Astrocyte of the cerebellum (primary cell): Measurements from ENCODE around the gene MARCHF11.

ENCODE experiments used
- DNase-seq: peaks from one replicate; pipeline ENCODE4 v3.0.0-alpha.2; 2011; ENCODE audit warnings: low read depth
- H3K4me3 ChIP-seq: 2 replicates; pipeline ENCODE4 v1.5.1; 2011; ENCODE audit warnings: mild to moderate bottlenecking, low read depth, low read length, moderate library complexity
- in situ Hi-C: cut with HindIII; loops from 2 replicates; pipeline ENCODE4 v1.10.0; 2017; ENCODE audit warnings: low sequenced_read_pairs
- TF ChIP-seq, protein P1 (sequence below): IDR thresholded peaks from 2 replicates; pipeline ENCODE4 v1.5.1; 2012; ENCODE audit warnings: low read length, low read depth, moderate library complexity, mild to moderate bottlenecking; ENCODE audit errors: missing control alignments

Gene MARCHF11

DNA sequence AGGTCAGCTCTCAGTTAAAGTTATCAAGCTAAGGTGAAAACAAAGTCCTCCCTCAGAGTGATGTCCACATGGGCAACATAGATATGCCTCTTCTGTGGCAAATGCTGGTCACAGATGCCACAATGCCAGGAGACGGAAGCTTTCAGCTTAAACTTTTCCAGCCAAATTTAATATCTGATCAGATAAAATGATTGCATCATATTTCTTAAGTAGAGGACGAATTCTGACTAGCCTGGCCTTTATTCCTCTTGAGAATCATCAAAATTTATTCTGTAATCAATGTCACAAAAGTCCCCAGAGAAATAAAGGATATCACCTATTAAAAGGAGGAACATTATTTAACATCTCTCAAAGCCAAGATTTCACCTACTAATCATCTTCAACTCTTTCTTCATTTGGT is 161.9 kb downstream of the MARCHF11 start:
- DNase-seq: no peak
- TF ChIP-seq, protein P1, sequence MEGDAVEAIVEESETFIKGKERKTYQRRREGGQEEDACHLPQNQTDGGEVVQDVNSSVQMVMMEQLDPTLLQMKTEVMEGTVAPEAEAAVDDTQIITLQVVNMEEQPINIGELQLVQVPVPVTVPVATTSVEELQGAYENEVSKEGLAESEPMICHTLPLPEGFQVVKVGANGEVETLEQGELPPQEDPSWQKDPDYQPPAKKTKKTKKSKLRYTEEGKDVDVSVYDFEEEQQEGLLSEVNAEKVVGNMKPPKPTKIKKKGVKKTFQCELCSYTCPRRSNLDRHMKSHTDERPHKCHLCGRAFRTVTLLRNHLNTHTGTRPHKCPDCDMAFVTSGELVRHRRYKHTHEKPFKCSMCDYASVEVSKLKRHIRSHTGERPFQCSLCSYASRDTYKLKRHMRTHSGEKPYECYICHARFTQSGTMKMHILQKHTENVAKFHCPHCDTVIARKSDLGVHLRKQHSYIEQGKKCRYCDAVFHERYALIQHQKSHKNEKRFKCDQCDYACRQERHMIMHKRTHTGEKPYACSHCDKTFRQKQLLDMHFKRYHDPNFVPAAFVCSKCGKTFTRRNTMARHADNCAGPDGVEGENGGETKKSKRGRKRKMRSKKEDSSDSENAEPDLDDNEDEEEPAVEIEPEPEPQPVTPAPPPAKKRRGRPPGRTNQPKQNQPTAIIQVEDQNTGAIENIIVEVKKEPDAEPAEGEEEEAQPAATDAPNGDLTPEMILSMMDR: no peak
- in situ Hi-C loops: no loop called here

More for the DNA sequence above, 161.9 kb downstream of the MARCHF11 start:
- no peak overlapping the region for H3K4me3 ChIP-seq
